GM19238 (cell line): ENCODE data around the gene AQP11.
A peak's percentile ranks its signal among the peaks of the same experiment; 100 is the strongest.
"Not testable (repeated sequence)": the region's sequence is repeated elsewhere in the genome, so short reads cannot be mapped to it uniquely, and the experiment has no call there.

ENCODE experiments used
- DNase-seq: peaks from one replicate; pipeline ENCODE4 v3.0.0; 2011; ENCODE audit warnings: low spot score; ENCODE audit not compliant: insufficient read length

The AQP11 gene

GRCh38 chr11:77589521-77590193, at the start of gene AQP11:
Gene AQP11 (plus strand): TSS chr11:77589953. CDS start chr11:77589993, 40 bp downstream.
- DNase-seq, result peak; percentile 73

GRCh38 chr11:77542296-77542695, 47.5 kb upstream of the AQP11 start:
- no peak for DNase-seq

GRCh38 chr11:77547047-77547836, 42.5 kb upstream of the AQP11 start:
- no peak for DNase-seq

GRCh38 chr11:77547863-77548551, 41.7 kb upstream of the AQP11 start:
- peak; percentile 32 for DNase-seq

- no peak for DNase-seq
Observed at GRCh38 chr11:77548552-77549445, 41.0 kb upstream of the AQP11 start.

GRCh38 chr11:77551426-77551825, 38.3 kb upstream of the AQP11 start:
- not testable (repeated sequence) for DNase-seq

- DNase-seq, result no peak
Observed at GRCh38 chr11:77557553-77557952, 32.2 kb upstream of the AQP11 start.

GRCh38 chr11:77558380-77558779, 31.4 kb upstream of the AQP11 start:
- DNase-seq, result no peak

GRCh38 chr11:77559686-77560401, 29.9 kb upstream of the AQP11 start:
- no peak for DNase-seq

GRCh38 chr11:77560605-77561004, 29.1 kb upstream of the AQP11 start:
- no peak for DNase-seq

- no peak for DNase-seq
Observed at GRCh38 chr11:77561257-77561656, 28.5 kb upstream of the AQP11 start.

GRCh38 chr11:77568306-77568705, 21.4 kb upstream of the AQP11 start:
- no peak for DNase-seq

GRCh38 chr11:77568916-77569675, 20.7 kb upstream of the AQP11 start:
- DNase-seq, result no peak

GRCh38 chr11:77569676-77570070, 20.1 kb upstream of the AQP11 start:
- no peak for DNase-seq

GRCh38 chr11:77570896-77571295, 18.9 kb upstream of the AQP11 start:
- DNase-seq, result not testable (repeated sequence)

GRCh38 chr11:77575428-77575827, 14.3 kb upstream of the AQP11 start:
- DNase-seq, result not testable (repeated sequence)

GRCh38 chr11:77580712-77581337, 8.9 kb upstream of the AQP11 start:
- no peak for DNase-seq

- DNase-seq, result no peak
Observed at GRCh38 chr11:77589181-77589520, 602 bp upstream of the AQP11 start.

- peak; percentile 3 for DNase-seq
Observed at GRCh38 chr11:77590194-77590782, 535 bp downstream of the AQP11 start.
